Kidney tubule cell (primary cell): Measurements from ENCODE around the gene MBD3.

Experiments
- DNase-seq: peaks from one replicate; pipeline ENCODE4 v3.0.0-alpha.2; 2018; ENCODE audit warnings: low spot score

The MBD3 gene

DNA sequence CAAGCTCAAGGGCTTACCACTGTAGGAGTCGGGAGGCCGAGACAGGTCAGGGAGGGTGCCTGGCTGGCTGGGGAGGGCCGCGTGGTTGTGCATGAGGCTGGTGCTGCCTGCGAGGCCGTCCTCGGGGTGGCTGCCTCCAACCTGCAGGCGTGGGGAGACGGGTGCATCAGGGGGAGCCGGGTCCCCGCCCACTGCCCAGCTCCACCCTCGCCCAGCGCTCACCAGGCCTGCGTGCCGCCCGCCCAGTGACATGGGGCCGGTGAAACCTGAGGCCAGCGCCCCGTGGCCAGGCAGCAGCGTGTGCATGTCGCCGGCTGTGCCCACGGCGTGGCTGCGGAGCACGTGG is 26.4 kb upstream of the MBD3 start:
- DNase-seq, result no peak

DNA sequence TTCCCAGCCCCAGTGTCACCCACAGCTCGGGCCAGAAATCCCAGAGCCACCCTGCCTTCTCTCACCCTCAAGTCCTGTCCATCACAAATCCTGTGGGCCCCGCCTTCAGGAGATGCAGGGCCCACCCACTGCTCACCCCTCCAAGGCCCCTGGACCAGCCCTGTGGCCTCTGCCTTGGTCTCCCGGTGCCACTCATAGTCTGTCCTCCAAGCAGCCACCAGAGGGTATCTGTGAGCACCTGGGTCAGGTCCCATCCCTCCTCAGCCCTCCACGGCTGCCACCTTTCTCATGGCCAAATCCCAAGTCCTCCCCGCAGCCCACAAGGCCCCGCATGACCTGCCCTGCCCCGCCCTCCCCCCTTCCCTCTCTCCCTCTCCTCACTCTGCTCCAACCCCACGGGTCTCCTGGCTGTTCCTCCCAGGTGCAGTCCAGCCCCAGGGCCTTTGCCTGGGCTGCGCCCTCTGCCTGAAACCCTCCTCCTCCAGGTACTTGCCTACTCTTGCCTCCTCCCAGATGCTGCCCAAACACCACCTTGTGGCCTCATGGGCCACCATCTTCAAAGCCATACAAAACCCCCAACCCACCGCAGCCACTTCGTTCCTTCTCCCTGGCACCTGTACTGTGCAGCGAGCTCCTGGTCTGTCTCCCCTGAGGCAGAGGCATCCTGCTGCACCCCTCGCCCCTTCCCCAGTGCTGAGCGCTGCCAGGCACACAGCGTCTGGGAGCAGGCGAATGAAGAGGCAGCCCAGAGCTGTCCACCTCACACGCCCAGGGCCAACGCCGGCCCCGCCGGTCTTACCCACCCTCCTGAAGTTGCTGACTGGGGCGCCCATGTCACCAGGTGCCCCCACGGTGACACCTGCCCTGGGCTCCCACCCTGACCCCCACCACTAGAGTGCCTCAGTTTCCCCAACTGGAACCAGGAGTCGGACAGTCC is 25.8 kb upstream of the MBD3 start:
- DNase-seq, result peak; percentile 49

DNA sequence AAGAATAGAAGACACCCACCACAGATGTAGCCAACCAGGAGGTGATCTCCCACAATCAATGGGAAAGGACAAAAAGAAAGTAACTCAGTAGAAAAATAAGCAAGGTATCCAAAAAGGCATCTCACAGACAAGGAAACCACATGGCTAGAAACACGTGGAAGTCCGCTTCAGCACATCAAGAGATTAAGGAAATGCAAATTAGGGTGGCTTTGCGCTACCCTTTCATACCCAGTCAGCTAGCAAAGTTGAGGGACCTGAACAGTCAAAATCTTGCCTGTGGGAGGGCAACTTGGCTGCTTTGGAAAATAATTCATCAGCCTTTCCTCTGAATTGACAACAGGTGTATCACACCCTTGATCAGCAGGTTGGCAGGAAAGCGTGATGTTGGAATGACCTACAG is 24.2 kb upstream of the MBD3 start:
- no peak for DNase-seq

DNA sequence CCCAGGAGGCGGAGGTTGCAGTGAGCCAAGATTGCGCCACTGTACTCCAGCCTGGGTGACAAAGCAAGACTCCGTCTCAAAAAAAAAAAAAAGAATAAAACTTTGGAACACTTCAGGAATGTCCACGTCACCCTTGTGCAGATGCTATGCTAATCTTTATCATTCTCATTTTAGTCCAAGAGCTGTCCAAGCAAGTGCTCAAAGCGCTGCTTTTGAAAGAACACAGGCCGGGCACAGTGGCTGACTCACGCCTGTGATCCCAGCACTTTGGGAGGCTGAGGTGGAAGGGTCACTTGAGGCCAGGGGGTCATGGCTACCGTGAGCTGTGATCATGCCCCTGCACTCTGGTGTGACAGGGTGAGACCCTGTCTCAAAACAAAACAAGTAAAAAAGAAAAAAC is 23.7 kb upstream of the MBD3 start:
- DNase-seq, result no peak

DNA sequence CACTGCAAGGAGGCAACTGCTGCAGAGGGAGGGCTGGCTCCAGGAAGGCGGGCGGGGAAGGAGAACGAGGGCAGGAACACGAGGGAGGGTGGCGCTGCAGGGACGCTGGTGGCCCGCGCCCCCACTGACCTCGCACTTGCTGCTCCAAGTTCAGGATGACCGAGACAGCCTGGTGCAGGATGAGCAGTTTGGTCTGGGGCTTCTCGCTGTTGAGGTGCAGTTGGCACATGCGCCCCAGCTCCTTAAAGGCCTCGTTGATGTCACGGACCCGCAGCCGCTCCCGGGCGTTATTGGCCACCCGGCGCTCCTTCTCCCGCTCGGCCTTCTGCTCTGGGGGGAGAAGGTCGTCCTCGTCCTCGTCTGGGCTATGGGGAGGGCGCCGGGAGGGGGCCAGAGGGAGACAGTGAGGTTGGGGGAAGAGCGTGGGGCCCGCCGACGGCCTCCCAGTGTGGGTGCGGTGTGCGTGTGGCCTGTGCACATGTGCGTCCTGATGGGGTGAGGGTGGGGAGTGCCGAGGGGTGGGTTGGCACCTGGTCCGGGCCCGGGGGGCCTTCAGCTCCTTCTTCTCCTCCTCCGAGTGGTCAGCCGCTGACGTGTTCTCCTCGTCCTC is 22.6 kb upstream of the MBD3 start:
- no peak for DNase-seq

DNA sequence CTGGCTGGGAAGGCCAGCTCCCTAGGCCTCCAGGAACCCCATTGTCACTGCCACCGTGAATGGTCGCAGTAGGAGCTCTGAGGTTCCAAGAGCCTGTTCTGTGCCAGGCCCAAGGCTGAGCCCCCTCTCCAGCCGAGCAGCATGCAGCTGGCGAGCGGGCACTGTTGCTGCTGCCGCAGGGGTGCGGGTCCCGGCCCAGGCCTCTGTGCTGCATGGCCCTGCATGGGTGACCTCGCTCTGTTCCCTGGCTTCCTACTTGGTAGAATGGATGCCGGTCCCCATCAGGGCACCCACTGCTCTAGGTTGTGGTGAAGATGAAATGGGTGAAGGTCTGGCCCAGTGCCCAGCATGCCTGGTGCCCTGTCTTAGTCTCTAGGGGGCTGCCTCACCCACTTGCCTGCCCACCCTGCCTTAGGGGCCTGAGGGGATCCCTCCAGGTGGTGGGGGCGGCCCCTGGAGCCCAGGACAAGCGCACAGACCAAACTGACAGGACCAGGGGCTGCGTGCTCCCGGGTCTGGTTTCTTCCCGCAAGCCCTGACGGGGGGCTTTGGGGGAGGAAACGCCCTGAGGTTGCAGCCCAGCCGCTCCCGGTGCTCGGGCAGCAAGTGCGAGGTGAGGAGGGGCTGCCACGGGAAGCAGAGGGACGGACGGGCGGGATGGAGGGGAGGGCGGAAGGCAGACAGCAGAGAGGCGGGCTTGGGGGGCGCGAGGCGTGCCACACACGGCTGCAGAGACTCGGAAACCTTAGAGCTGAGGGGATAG is 21.3 kb upstream of the MBD3 start:
- DNase-seq, result no peak

DNA sequence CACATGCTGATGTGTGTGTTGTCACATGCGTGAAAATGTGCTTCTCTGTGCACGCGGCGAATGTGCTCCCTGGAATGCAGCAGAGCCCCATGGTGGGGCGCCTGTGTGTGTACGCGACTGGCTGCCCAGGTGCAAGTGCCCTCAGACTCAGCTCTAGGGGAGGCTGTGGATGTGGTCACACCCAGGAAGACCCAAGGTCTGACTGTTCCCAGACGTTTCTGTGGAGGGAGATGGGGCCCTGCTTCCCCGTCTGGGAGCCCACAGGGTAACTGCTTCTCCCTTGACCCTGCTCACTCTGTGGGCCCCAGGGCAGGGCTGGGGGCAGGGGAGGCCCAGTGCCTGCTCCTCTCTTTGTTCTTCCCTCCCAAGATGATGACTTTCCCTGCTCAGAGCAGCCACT is 20.5 kb upstream of the MBD3 start:
- no peak for DNase-seq

DNA sequence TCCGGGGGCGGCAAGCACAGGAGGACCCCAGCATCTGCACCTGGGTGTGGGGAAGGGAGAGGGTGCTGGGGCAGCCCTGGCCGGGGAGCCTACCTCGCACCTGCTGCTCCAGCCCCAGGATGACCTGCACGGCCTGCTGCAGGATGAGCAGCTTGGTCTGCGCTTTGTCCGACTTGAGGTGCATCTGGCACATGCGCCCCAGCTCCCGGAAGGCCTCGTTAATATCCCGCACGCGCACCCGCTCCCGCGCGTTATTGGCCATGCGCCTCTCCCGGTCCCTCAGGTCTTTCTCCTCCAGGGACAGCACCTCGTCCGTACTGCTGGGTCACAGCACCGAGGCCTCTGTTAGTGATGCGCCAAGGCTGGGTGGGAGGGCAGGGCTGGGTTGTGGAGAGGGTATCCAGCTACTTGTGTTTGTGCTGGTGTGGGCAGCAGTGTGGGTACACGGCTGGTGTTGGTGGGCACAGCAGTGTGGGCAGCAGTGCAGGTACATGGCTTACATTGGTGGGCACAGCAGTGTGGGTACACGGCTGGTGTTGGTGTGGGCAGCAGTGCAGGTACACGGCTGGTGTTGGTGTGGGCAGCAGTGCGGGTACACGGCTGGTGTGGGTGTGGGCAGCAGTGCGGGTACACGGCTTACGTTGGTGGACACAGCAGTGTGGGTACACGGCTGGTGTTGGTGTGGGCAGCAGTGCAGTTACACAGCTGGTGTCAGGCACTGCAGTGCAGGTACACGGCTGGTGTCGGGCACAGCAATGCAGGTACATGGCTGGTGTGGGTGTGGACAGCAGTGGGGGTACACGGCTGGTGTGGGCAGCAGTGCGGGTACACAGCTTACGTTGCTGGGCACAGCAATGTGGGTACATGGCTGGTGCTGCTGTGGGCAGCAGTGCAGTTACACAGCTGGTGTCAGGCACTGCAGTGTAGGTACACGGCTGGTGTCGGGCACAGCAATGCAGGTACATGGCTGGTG is 19.7 kb upstream of the MBD3 start:
- no peak for DNase-seq

DNA sequence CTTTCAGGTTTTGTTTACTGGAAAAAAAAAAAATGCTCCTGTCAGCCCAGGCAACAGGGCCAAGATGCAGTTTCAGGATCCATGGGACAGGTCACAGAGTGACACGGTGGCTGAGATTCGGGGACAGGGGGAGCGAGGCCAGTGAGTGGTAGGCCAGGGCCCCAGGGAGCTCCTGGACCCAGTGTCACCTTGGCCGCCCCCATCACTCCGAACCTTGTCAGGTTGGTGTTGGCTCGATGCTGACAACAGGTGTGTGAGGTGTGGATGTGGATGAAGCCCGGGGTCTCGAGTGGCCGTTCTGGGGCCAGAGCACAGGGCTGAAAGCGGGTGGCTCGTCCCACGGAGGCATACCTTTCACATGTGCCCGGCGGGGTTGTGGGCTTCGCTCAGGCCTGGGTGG is 18.7 kb upstream of the MBD3 start:
- DNase-seq, result no peak

DNA sequence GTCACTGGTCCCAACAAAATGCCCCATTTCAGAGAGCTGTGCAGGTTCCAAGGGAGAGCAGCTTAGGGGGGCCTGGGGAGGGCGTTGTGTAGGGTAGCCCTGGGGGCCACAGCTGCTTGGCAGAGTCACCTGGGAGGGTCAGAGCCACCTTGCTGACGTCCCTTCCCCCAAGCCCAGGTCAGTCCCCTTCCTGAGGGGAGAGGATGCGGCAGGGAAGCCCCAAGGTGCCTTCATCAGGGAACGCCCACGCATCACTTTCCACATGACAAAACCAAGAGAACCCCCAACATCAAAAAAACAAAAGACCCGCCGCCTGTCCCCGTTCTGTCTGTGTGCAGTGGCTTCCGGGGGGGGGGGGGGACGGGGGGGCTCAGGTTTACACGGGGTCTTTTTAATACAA is 17.9 kb upstream of the MBD3 start:
- DNase-seq, result no peak

DNA sequence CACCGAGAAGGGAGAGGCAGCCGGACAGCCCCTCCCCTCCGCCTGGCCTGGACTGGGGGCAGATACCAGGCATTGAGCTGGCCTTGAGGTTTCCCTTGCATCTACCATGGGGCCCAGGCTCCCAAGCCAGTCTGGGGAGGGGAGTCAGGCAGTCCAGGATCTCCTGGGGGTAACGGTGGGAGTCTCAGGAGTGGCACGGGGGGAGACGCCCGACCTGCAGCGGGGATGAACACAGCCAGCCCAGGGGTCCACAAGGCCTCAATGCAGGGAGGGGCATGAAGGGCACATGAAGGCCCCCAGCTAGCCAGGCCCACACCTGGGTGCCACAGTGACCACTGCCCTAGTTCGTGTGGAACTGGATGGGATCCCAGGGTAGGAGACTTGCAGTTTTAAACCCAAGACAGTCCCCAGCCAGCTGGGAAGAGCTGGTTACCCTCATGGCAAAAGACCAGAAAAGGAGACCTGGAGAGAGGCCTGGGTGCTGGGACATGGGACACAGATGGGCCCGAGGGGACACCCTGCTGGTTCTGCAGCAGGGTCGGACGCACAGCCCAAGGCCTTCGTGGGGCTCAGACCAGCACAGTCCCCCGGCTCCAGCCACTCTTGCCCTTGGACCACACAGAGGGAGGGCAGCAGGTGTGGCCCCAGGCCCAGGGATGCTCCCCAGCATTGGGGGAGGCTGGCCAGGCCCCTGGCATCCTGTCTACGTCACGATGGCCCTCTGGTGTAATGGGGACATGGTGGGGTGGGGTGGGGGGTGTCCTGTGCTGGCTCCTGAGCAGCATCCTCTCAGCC is 17.2 kb upstream of the MBD3 start:
- no peak for DNase-seq

DNA sequence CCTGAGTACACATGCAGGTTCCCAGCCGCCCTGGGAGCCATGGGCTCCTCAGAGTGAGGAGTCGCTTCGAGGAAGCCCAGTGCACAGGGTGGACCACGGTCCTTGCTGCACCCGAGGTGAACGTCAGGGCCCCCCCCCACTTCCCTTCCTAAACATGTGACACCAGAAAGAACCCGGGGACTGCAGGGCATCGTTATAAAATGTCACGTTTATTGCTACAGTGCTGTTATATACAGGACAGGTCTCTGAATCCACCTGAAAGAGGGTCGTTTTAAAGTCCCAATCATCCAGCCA is 16.4 kb upstream of the MBD3 start:
- no peak for DNase-seq

DNA sequence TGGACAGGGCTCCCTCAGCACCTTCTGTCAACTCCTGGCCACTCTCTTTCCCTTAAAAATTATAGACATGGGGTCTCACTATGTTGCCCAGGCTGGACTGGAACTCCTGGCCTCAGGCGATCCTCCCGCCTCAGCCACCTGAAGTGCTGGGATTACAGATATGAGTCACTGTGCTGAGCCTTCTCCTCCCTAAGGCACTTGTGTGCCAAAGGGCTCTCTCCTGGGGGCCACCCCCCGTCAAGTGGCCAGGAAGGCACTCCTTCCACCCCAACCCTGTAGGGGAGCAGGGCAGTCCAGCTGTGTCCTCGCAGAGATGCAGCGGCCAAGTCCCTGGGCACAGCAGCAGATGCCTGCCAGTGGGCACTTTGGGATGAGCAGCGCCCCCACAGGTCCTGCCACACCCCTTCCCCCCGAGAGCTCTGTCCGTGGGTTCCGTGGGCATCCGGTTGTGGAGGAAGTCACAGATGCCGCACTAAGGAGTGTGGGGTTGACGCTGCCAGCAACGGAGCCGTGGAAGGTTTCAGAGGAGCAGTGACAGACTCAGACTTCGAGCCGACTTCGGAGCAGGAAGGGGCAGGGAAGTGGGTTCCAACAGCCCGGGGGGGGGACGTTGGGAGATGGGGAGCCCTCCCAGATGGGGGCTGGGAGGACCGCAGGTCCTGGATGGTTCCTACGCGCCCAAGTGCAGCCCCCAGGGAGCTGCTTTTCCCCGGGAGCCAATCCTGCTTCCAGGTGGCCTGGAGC is 15.9 kb upstream of the MBD3 start:
- peak; percentile 12 for DNase-seq

DNA sequence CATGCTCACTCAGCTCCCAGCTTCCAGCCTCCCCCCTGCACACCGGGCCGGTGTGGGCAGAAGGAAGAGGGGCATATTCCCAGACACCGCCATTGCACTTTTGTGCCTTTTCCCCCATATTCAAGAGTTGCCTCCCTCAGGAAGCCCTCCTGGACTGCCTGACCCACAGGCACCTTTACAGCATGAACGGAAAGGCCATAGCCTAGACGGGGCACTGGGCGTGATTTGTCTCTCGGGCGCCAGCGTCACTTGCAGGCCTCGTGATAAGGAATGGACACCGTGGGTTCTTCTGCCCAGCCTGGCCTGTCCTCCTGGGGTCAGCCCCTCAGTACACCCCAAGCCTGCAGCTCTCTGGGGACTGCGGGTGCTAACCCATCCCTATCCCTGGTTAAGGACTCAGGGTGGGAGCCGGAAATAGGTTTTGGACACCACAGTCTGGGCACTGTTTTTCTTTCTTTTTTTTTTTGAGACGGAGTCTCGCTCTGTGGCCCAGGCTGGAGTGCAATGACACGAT is 13.5 kb upstream of the MBD3 start:
- no peak for DNase-seq

DNA sequence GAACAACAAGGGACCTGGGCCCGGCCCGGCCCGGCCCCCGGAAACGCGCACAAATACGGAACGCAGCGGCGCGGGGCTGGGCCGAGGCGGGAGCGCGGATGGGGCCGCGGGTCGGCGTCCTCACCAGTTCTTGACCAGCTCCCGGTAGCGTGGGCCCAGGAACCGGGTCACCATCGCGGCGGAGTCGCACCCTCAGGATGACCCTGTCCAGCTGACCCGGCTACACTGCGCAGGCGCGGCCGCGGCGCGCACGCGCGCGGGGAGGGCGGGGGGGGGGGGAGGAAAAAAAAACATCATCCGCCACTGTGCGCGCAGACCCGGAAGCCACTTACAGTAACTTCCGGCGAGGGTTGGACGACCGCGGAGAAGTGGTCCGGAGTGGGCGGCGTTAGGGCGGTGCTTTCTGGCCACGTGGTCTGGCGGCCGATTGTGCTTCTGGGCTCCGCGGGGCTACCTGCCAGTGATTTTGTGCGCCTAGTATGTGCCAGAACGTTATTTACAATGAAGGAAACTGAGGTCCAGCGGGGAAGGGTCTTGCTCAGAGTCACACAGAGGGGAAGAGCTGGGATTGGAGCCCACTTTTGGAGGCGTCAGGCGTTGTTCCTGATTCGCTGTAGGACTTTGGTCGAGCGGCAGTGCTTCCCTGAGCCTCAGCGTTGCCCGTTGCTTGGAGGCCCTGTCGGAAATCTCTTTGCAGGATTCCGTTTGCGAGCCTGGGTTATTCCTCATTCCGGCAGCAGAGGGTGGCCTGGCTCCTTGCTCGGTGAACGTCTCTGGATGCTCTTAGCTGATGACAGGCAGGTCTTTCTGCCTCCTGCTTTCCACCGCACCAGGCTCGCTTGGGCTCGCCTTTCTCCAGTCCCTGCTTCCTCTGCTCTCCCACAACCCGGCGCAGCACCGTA is 12.8 kb upstream of the MBD3 start, which contains the start of gene UQCR11:
Gene UQCR11 (minus strand): TSS at position 227 of the 902 bp plus-strand sequence. CDS start 53 bp downstream, at position 174.
- DNase-seq, result peak; percentile 96

DNA sequence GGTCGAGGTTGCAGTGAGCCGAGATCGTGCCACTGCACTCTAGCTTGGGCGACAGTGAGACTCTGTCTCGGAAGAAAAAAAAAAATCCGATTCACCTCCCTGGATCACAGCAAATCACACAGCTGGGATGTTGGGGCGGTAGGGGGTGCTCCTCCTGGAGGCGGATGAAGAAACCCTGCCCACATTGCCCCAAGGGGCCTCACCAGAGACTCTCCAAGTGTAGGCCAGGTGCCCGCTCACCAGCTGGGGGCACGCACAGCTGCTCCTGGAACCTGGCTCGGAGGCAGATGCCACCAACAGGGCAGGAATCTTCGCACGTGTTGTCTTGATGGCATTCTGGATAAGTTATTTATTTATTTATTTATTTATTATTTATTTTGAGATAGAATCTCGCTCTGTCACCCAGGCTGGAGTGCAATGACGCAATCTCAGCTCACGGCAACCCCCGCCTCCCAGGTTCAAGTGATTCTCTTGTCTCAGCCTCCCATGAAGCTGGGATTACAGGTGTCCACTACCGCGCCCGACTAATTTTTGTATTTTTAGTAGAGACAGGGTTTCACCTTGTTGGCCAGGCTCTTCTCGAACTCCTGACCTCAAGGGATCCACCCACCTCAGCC is 9.5 kb upstream of the MBD3 start:
- no peak for DNase-seq

DNA sequence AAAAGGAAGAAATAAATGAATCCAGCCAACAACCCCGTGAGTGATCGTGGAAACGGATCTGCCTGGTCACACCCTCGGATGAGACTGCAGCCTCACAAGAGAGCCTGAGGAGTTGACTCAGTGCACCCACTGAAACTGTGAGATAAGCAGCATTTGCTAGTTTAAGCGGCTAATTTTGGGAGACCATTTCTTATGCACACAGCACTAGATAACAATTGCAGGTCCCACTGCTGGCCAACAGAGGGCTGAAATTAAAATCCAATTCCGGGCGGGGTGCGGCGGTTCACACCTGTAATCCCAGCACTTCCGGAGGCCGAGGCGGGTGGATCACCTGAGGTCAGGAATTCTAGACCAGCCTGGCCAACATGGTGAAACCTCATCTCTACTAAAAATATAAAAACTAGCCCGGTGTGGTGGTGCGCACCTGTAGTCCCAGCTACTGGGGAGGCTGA is 9.0 kb upstream of the MBD3 start:
- no peak for DNase-seq

DNA sequence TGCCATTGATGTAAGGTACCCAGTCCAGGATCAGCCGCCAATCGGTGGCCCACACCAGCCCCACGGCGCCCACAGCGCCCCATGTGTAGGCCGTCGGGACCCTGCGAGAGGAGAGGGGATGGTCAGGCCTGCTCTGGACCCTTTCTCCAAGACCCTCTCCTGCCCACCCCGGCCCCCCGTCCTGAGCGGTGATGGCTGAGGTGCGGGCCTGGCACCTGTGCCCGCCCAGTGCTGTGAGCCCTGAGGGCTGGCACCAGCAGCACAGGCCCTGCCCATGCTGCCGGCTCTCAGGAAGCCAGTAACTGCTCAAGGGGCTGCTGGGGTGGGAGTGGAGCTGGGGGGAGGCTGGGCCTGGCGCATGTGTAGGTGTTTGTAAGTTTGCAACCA is 6.8 kb upstream of the MBD3 start:
- DNase-seq, result no peak
